Neural progenitor cell (in vitro differentiated cells): ENCODE measurements around the gene MRC2. TPM values are rescaled to one million over a fixed set of nuclear protein-coding genes. Genes with fewer than 3 reads are reported as not detected.

ENCODE experiments used
- DNase-seq: peaks from one replicate; pipeline ENCODE4 v3.0.0-alpha.2; 2016; ENCODE audit warnings: low spot score
- H2AFZ ChIP-seq: fragments of 200-600 bp; sonication (generic); replicated peaks from 2 replicates; pipeline ENCODE4 v1.6.1; 2016; ENCODE audit warnings: antibody characterized with exemption
- H3F3A ChIP-seq: fragments of 200-600 bp; sonication (generic); 2 replicates; pipeline ENCODE4 v1.6.1; 2016; ENCODE audit warnings: antibody characterized with exemption, low read depth
- H3K27ac ChIP-seq: fragments of 200-600 bp; sonication (generic); 2 replicates; pipeline ENCODE4 v1.5.1; 2016; ENCODE audit warnings: mild to moderate bottlenecking
- H3K27me3 ChIP-seq: fragments of 200-600 bp; sonication (generic); 2 replicates; pipeline ENCODE4 v1.6.1; 2016; ENCODE audit warnings: mild to moderate bottlenecking, moderate library complexity
- H3K36me3 ChIP-seq: fragments of 200-600 bp; sonication (generic); 2 replicates; pipeline ENCODE4 v1.5.1; 2016
- H3K4me1 ChIP-seq: fragments of 200-600 bp; sonication (generic); 2 replicates; pipeline ENCODE4 v1.6.1; 2016; ENCODE audit warnings: mixed run types
- H3K4me2 ChIP-seq: fragments of 200-600 bp; sonication (generic); 2 replicates; pipeline ENCODE4 v1.6.1; 2016
- H3K4me3 ChIP-seq: fragments of 200-600 bp; sonication (generic); 2 replicates; pipeline ENCODE4 v1.5.1; 2016
- H3K79me2 ChIP-seq: fragments of 200-600 bp; sonication (generic); 2 replicates; pipeline ENCODE4 v1.6.1; 2016; ENCODE audit warnings: low read depth
- H3K9ac ChIP-seq: fragments of 200-600 bp; sonication (generic); 2 replicates; pipeline ENCODE4 v1.6.1; 2016
- H3K9me3 ChIP-seq: fragments of 200-600 bp; sonication (generic); 2 replicates; pipeline ENCODE4 v1.5.1; 2016; ENCODE audit warnings: low read depth
- H4K20me1 ChIP-seq: fragments of 200-600 bp; sonication (generic); 2 replicates; pipeline ENCODE4 v1.6.1; 2016; ENCODE audit warnings: low read depth
- H3K27ac Mint-ChIP-seq: 3 replicates; pipeline ENCODE4 v1.8.0; 2021; ENCODE audit warnings: mixed read lengths
- H3K27me3 Mint-ChIP-seq: 2 replicates; pipeline ENCODE4 v1.8.0; 2022; ENCODE audit warnings: low read depth, mild to moderate bottlenecking, inconsistent platforms, moderate library complexity, mixed read lengths; ENCODE audit not compliant: insufficient read depth
- H3K36me3 Mint-ChIP-seq: 3 replicates; pipeline ENCODE4 v1.8.0; 2021; ENCODE audit warnings: mixed read lengths
- H3K4me1 Mint-ChIP-seq: 3 replicates; pipeline ENCODE4 v1.8.0; 2021; ENCODE audit warnings: mixed read lengths
- H3K4me3 Mint-ChIP-seq: 3 replicates; pipeline ENCODE4 v1.8.0; 2021; ENCODE audit warnings: mild to moderate bottlenecking, moderate library complexity, mixed read lengths
- H3K9me3 Mint-ChIP-seq: 3 replicates; pipeline ENCODE4 v1.8.0; 2020; ENCODE audit warnings: mixed read lengths
- EZH2 ChIP-seq: fragments of 200-600 bp; sonication (generic); IDR thresholded peaks from 2 replicates; pipeline ENCODE4 v1.6.1; 2017; ENCODE audit warnings: antibody characterized with exemption, mild to moderate bottlenecking, moderate library complexity
- EZH2phosphoT487 ChIP-seq: fragments of 200-600 bp; sonication (generic); IDR thresholded peaks from 2 replicates; pipeline ENCODE4 v1.6.1; 2017; ENCODE audit warnings: antibody characterized with exemption
- total RNA-seq: library from RNA; depleted of rRNA; stranded (reverse); fragments of >200 nt; gene quantifications from 2 replicates; pipeline ENCODE4 v1.2.3, GENCODE V29; 2015; ENCODE audit warnings: low replicate concordance
- TF ChIP-seq, protein P1 (sequence below): fragments of 200-600 bp; sonication (generic); IDR thresholded peaks from 2 replicates; pipeline ENCODE4 v1.5.1; 2017; ENCODE audit warnings: antibody characterized with exemption, mild to moderate bottlenecking

The MRC2 gene, protein sequence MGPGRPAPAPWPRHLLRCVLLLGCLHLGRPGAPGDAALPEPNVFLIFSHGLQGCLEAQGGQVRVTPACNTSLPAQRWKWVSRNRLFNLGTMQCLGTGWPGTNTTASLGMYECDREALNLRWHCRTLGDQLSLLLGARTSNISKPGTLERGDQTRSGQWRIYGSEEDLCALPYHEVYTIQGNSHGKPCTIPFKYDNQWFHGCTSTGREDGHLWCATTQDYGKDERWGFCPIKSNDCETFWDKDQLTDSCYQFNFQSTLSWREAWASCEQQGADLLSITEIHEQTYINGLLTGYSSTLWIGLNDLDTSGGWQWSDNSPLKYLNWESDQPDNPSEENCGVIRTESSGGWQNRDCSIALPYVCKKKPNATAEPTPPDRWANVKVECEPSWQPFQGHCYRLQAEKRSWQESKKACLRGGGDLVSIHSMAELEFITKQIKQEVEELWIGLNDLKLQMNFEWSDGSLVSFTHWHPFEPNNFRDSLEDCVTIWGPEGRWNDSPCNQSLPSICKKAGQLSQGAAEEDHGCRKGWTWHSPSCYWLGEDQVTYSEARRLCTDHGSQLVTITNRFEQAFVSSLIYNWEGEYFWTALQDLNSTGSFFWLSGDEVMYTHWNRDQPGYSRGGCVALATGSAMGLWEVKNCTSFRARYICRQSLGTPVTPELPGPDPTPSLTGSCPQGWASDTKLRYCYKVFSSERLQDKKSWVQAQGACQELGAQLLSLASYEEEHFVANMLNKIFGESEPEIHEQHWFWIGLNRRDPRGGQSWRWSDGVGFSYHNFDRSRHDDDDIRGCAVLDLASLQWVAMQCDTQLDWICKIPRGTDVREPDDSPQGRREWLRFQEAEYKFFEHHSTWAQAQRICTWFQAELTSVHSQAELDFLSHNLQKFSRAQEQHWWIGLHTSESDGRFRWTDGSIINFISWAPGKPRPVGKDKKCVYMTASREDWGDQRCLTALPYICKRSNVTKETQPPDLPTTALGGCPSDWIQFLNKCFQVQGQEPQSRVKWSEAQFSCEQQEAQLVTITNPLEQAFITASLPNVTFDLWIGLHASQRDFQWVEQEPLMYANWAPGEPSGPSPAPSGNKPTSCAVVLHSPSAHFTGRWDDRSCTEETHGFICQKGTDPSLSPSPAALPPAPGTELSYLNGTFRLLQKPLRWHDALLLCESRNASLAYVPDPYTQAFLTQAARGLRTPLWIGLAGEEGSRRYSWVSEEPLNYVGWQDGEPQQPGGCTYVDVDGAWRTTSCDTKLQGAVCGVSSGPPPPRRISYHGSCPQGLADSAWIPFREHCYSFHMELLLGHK (N-terminal part only)
- 24.6 and 88.2 TPM in 2 replicates for total RNA-seq

DNA sequence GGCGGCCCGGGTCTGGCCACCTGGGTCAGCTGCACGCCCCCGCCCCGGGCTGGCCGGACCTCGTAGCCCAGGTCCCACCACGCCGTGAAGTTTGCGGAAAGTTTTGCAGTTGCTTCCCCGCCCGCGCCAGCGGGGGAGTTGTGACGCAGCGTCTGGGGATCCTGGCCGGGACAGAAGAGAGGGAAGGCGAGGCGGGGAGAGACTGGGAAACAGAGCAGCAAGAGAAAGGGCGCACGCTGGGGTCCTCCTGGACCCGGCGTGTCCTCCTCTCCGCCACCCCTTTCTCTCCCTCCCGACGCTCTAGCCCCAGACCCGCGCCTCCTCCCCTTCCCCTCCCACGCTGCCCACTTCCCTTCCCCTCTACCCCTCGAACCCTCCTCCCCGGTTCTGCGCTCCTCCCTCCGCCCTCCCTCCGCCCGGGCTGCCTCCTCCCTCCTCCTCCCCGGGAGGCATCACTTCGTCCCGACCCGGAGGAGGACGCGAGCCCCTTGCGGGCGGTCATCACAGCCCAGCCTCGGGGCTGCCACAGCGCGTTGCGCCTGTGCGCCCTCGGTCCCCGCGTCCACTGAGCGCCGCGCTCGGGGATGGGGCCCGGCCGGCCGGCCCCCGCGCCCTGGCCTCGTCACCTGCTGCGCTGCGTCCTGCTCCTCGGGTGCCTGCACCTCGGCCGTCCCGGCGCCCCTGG lies at the start of gene MRC2:
MRC2 (plus strand) TSS at position 452 of the 685 bp plus-strand sequence; CDS start at position 585, 133 bp downstream.
- Histone ChIP-seq H3K4me1 (peaks cover 32% of the 10 kb centered on the region), H3K4me3 (peak within 1 kb of the TSS; percentile 83), H3K9ac (no peak within 1 kb of the TSS), H4K20me1 (peaks cover 30% of the 10 kb centered on the region), H3K27ac (no peak within 1 kb of the TSS), H3K79me2 (peaks cover 41% of the 10 kb centered on the region), H3K36me3 (no peaks in the 10 kb centered on the region), H3K4me2 (peak within 1 kb of the TSS; percentile 87), H3K9me3 (no peaks in the 10 kb centered on the region), H3K27me3 (no peaks in the 10 kb centered on the region), H2AFZ (peak within 1 kb of the TSS; percentile 74), H3F3A (peaks cover 31% of the 10 kb centered on the region)
- peaks cover 16% of the 10 kb centered on the region for H3K27me3 Mint-ChIP-seq
- peak within 1 kb of the TSS; percentile 93 for H3K27ac Mint-ChIP-seq
- H3K36me3 Mint-ChIP-seq: peaks cover 2% of the 10 kb centered on the region
- peaks cover 36% of the 10 kb centered on the region for H3K4me1 Mint-ChIP-seq
- no peaks in the 10 kb centered on the region for H3K9me3 Mint-ChIP-seq
- H3K4me3 Mint-ChIP-seq: peak within 1 kb of the TSS; percentile 98
- TF ChIP-seq, protein P1, sequence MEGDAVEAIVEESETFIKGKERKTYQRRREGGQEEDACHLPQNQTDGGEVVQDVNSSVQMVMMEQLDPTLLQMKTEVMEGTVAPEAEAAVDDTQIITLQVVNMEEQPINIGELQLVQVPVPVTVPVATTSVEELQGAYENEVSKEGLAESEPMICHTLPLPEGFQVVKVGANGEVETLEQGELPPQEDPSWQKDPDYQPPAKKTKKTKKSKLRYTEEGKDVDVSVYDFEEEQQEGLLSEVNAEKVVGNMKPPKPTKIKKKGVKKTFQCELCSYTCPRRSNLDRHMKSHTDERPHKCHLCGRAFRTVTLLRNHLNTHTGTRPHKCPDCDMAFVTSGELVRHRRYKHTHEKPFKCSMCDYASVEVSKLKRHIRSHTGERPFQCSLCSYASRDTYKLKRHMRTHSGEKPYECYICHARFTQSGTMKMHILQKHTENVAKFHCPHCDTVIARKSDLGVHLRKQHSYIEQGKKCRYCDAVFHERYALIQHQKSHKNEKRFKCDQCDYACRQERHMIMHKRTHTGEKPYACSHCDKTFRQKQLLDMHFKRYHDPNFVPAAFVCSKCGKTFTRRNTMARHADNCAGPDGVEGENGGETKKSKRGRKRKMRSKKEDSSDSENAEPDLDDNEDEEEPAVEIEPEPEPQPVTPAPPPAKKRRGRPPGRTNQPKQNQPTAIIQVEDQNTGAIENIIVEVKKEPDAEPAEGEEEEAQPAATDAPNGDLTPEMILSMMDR: peak; percentile 26
- TF ChIP-seq EZH2: no peak
- peak; percentile 17 for TF ChIP-seq EZH2phosphoT487
- peak; percentile 83 for DNase-seq

DNA sequence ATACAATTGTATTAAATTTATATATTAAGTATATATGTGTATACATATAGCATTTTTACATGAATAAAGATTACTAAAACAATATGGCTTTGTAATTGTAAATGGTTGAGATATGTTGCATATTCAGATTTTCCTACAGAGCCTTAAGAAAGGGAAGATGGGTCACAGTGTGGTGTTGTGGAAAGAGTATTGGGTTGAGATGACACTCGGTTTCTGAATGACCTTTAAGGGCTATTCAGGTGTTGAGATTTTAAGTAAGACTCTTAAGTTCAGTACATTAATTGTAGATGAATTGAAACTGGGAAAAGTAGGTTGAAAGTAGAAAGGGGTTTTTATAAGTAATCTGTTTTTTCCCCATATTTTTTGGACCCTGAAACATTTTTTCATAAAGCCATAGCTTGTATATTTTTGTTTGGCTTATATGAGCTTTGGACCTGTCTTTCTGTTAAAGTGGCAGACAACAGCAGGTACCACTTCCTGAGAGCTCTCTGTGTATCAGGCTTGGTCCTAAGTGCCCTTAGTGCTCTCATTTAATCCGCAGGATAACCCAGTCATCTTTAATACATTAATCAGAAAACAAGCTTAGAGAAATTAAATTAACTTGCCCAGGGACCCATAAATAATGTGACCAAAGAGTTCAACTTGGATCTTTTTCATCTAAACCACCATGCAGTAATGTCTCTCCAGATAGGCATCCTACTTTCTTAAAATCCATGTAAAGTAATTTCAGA lies 48.5 kb upstream of the MRC2 start:
- H3K4me3 ChIP-seq: no peak overlapping the region
- H3K36me3 ChIP-seq: peaks cover 13% of the 10 kb centered on the region
- no peaks in the 10 kb centered on the region for H3K4me1 ChIP-seq
- no peak overlapping the region for H3K27ac ChIP-seq
- TF ChIP-seq, protein P1: no peak
- TF ChIP-seq EZH2phosphoT487 (no peak), EZH2 (no peak)
- Mint-ChIP-seq H3K27ac (no peak overlapping the region), H3K36me3 (peaks cover 33% of the 10 kb centered on the region), H3K27me3 (no peaks in the 10 kb centered on the region), H3K9me3 (no peaks in the 10 kb centered on the region), H3K4me3 (no peak overlapping the region), H3K4me1 (peaks cover 3% of the 10 kb centered on the region)
- no peak for DNase-seq
- H3K9ac ChIP-seq: no peak overlapping the region
- no peak overlapping the region for H2AFZ ChIP-seq
- no peaks in the 10 kb centered on the region for H3K27me3 ChIP-seq
- no peak overlapping the region for H3K4me2 ChIP-seq
- H3K79me2 ChIP-seq: no peaks in the 10 kb centered on the region
- no peaks in the 10 kb centered on the region for H3F3A ChIP-seq
- H4K20me1 ChIP-seq: no peaks in the 10 kb centered on the region
- H3K9me3 ChIP-seq: no peaks in the 10 kb centered on the region
